Measurements from ENCODE around the gene APOH.
A peak's percentile ranks its signal among the peaks of the same experiment; 100 is the strongest.
"Not testable (repeated sequence)": the region's sequence is repeated elsewhere in the genome, so short reads cannot be mapped to it uniquely, and the experiment has no call there.

APOH gene, protein sequence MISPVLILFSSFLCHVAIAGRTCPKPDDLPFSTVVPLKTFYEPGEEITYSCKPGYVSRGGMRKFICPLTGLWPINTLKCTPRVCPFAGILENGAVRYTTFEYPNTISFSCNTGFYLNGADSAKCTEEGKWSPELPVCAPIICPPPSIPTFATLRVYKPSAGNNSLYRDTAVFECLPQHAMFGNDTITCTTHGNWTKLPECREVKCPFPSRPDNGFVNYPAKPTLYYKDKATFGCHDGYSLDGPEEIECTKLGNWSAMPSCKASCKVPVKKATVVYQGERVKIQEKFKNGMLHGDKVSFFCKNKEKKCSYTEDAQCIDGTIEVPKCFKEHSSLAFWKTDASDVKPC

DNA sequence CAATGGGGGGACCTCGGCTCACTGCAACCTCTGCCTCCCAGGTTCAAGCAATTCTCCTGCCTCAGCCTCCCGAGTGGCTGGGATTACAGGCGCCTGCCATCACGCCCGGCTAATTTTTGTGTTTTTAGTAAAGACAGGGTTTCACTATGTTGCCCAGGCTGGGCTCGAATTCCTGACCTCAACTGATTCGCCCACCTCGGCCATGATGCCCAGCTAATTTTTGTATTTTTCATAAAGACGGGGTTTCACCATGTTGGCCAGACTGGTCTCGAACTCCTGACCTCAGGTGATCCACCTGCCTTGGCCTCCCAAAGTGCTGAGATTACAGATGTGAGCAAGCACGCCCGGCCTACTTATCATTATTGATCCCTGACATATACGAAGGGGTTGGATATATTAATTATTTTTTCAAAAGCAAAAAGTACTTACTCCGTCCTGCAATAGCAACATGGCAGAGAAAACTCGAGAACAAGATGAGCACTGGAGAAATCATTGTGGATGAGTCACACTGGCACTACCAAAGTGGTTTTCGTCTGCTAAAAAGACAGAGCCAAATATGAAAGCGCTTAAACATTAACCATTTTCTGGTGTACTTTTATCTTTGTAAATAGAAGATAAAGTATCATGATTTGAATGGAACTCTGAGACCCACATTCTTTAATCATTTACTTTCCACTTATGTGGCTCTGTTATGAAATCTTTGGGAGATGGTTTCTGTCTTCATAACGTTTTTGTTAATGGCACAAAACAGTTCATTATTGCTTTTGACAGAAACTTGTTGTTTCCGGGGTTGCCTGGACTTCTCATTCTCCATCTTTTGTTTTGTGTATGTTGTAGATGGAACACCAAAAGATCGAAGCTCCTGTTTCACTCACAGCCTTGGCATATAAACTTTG is at the start of gene APOH:
TSS of gene APOH (minus strand) at position 529 of the 896 bp plus-strand sequence. CDS start at position 493, 36 bp downstream.
- no peak for DNase-seq (ENCODE audit: low read depth)

DNA sequence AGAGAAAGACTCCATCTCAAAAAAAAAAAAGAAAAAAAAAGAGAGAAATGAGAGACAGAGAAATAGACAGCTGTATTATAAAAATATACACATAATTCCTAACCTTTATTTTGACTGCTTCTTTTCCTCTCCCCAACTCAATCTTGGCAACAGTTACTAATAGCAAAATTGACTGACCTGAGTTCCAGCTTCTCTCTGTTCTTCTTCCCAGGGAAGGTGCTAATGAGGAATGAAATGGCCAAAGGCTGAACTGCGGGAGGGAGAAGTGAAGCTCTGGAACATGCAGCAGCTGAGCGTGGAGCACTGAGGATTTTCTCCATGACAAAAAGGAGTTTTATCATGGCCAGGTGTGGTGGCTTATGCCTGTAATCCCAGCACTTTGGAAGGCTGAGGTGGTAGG is 48.0 kb upstream of the APOH start:
- no peak for DNase-seq (ENCODE audit: low read depth)

DNA sequence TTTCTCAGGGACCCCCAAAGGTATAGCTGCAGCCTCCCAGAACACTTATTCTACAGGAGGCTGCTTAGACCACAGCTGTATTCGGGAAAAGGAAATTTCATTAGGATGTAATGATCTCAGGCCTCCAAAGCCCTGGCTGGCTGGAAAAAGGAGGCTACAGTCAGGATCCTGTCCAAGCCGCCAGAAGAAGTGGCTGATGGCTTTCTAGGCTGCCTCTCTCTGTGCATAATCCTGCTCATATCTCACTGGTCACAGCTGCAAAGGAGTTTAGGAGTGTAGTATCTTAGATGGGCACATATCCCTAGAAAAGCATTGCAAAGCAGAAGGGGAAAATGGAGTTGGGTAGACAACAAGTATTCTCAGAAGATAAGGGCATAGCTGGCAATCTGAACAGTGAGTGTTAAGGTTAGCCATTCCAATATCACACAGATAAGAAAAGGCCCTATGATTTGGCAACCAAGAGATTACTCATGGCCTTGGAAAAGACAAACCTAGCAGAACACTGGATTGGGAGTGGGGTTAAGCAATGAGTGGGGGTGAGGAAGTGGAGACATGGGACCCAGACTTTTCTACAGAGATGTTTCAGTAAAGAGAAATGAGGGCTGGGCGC is 47.2 kb upstream of the APOH start:
- no peak for DNase-seq (ENCODE audit: low read depth)

DNA sequence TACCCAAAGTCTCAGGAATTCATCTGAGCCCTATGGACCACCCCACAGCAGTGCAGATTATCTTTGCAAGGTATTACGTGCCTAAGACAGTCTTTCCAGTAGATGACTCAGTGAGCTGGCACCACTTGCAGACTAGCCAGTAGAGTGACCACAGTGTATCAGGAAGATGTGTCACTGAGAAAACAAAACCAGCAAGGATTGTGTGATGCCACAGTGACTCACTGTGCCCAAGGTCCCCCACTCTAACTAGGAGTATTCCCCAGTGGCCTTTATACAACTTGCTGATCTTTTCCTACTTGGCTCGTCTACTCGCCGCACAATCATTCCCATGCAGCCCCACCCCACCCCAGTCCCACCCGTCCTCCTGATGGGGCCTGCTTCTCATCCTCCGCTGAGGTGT is 46.4 kb upstream of the APOH start:
- peak; percentile 14 for DNase-seq (ENCODE audit: low read depth)

DNA sequence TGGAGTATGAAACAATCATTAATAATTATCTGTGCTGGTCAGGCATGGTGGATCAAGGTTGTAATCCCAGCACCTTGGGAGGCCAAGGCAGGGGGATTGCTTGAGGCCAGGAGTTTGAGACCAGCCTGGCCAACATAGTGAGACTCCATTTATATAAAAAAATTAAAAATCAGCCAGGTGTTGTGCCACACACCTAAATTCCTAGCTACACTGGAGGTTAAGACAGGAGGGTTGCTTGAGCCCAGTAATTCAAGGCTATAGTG is 44.3 kb upstream of the APOH start:
- DNase-seq (ENCODE audit: low read depth): no peak

DNA sequence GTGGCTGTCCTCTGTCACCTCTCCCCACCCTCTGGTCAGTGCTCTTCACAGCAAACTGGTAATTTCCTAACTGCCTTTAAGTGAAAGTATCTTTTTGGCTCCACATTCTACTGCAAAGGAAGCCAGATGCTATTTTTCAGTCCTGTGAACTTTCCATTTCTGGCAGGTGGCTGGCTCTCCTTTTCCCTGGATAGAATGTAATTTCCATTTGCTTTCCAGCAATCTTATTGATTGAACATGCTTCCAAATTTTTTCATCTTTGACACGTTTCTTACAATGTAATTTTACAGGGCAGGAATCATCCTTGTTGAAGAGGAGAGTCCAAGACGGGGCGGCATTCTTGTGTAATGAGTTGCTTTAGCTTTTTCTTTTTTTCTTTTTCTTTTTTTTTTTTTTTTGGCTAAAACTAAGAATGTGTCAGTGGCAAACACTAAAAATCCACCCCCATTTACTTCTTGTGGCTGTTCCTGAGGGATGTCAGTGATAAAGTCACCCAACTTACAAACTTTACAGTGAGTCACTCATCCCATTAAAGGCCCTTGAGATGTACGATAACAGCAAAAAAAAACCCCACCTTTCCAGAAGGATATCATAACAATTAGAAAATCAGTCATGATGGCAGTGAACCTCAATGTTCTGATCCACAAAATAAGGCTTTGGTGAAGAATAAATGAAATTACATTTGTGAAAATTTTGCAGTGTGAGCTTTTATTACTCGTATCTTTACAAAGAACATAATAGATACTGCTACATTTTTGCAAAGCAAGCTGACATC is 43.8 kb upstream of the APOH start:
- no peak for DNase-seq (ENCODE audit: low read depth)

DNA sequence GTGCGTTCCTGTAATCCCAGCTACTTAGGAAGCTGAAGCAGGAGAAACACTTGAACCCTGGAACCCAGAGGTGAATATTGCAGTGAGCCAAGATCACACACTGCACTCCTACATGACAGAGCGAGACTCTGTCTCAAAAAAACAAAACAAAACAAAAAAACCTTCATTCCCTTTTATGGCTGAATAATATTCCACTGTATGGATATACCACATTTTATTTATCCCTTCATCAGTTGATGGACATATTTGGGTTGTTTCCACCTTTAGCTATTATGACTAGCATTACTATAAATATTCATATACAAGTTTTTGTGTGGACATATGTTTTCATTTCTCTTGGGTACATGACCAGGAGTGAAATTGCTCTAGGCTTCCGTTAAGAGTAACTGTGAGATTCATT is 42.3 kb upstream of the APOH start:
- no peak for DNase-seq (ENCODE audit: low read depth)

DNA sequence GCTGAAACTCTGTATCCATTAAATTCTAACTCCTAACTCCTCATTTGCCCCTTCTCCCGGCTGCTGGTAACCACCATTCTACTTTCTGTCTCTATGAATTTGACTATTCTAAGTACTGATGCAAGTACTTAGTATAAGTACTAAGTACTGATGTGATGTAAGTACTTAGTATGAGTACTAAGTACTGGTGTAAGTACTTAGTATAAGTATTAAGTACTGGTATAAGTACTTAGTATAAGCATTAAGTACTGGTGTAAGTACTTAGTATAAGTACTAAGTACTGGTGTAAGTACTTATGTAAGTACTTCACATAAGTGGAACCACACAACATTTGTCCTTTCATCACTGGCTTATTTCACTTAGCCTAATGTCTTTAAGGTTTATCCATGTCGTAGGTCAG is 40.9 kb upstream of the APOH start:
- no peak for DNase-seq (ENCODE audit: low read depth)

DNA sequence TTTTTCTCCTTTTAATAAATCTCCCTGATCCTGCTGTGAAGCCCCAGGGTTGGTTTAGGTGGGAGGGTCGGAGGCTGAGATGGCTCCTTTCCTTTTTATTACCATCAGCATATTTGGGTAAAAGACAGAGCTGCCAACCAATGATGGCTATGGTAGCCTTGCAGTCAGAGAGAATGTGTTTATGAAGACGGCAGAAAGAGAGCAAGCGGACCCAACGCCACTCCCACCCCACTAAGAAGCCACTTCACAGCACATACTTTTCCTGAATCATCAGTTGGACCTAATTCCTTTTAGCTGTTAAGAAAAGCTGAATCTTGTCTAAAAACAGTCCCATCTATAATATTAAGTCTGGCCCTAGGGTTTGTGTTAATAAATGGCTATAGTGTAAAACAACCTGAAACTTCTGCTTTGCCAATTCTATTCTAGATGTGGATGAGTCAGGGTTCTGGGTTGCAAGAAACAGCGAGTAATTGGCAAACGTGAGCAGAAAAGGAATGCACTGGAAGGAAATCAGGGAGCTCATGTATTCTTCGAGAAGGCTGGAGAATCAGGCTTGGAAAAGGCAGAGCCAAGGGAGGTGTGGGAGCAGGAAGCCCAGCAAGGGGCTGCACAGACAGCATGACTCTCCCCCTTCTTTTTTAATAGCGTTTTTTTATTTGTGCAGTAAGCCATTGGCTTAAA is 39.2 kb upstream of the APOH start:
- DNase-seq (ENCODE audit: low read depth): no peak

DNA sequence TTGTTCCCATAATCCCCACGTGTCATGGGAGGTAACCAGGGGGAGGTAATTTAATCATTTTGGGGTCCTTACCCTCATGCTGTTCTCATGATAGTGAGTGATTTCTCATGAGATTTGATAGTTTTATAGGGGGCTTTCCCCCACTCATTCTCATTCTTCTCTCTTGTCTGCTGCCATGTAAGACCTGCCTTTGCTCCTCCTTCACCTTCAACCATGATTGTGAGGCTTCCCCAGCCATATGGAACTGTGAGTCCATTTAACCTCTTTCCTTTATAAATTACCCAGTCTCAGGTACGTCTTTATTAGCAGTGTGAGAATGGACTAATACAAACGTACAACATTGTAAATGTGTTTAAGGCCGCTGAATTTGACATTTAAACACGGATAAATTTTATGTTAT is 35.5 kb upstream of the APOH start:
- no peak for DNase-seq (ENCODE audit: low read depth)

DNA sequence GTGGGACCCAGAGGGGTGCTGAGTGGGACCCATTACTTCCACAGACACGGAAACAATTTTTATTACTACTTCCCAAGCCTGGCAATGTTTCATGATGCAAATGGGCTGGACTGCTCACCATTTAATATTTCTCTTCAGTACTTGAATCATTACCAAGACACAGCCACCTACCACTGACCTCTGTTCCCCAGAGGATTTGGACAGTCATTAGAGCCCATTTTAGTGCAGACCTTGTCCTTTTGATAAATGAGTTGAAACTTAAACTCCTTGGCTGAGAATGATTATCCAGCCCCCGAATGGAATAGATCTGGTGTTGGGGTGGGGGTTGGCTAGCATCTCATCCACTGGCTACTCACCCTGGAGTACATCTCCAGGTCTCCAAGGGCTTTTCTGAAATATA is 33.6 kb upstream of the APOH start:
- no peak for DNase-seq (ENCODE audit: low read depth)

DNA sequence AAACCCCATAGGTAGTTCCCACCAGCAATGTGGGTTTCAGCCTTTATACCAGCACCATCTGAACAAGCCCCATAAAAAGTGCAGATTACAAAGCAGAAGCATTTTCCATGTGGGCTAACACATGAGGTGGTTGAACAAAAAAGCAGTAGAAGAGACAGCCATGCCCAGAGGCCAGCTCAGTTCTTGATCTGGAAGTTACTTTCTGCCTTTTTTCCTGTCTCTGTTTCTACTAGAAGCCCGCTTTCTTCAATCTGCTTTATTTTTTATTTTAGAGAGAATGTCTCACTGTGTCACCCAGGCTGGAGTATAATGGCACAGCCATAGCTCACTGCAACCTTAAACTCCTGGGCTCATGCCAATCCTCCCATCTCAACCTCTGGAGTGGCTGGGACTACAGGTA is 31.5 kb upstream of the APOH start:
- DNase-seq (ENCODE audit: low read depth): no peak

DNA sequence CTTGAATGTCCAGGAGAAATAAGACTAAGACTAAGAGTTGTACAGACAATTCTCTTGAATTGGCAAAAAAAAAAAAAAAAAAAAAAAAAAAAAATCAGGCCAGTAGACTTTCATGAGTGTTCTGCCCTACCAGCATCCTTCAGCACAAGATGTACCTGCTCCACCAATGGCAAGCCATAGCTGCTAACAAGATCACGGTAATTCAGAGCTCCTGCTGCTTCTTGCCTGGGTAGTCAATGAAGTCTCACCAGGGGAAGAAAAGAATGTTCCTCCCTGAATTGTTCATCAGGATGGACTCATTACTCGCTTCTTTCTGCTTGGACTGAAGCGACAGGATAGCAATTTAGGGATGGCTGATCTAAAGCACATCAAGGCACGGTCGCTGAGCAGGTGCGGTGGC is 31.1 kb upstream of the APOH start:
- no peak for DNase-seq (ENCODE audit: low read depth)

DNA sequence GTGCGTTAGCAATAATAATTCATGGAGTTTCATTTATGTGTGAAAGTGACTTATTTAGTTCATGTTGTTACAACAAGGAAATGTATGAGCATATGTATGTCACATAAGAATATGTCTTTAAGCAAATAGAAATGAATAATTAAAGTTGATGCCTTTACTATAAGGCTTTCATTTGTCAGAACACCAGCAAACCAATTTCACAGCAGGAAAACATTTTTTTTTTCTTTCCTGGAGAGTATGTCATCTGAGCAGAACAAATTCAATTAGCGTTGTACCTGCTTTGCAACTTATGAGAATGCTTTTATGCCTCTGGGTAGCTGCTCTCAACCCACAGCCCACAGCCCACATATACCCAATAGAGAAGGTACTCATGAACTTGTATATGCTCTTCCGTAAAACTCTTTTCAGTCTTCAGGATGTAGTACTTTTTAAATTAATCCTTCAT is 26.3 kb upstream of the APOH start:
- no peak for DNase-seq (ENCODE audit: low read depth)

DNA sequence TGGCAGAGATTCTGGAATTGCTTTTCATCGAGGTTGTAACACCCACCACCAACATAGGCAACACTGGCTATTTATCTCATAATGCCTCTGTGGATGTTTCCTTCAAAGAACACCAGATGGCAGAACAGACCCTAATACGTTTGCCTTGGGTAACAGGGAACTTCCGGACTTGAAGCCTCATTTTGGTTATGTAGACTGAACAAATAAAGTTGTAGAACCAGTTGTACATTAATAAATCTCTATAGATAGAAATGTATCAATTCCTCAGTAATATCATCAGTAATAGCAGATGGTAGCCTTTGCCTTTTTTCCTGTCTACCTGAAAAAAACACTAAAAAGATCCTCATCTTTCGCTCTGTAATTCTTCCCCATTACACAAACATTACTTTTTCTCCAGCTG is 25.9 kb upstream of the APOH start:
- peak; percentile 28 for DNase-seq (ENCODE audit: low read depth)

DNA sequence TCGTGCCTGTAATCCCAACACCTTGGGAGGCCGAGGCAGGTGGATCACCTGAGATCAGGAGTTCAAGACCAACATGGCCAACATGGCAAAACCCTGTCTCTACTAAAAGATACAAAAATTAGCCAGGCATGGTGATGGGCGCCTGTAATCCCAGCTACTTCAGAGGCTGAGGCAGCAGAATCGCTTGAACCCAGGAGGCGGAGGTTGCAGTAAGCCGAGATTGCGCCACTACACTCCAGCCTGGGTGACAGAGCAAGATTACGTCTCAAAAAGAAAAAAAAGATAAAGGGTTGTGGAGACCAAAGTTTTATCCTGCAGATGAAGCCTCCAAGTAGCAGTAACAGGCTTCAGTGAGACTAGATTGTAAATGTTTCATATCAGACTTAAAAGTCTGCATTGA is 24.2 kb upstream of the APOH start:
- DNase-seq (ENCODE audit: low read depth): not testable (repeated sequence)

DNA sequence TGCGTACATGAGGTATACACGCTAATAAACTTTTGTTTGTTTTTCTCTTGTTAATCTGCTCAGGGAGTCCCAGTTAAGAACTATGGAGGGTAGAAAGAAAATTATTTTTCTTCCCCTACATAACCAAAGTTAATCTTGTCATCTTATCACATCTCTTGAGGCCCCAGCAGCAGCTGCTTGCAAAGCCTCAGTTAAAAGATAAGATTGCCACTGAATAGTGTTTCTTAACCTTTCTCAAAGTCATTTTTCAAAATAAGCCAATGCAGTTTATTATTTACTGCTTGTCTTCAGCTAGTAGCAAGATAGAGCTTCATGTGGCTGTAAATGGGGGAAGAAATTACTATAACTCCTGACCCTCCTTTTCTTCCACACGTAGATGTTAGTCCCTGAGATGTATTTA is 21.5 kb upstream of the APOH start:
- DNase-seq (ENCODE audit: low read depth): no peak

DNA sequence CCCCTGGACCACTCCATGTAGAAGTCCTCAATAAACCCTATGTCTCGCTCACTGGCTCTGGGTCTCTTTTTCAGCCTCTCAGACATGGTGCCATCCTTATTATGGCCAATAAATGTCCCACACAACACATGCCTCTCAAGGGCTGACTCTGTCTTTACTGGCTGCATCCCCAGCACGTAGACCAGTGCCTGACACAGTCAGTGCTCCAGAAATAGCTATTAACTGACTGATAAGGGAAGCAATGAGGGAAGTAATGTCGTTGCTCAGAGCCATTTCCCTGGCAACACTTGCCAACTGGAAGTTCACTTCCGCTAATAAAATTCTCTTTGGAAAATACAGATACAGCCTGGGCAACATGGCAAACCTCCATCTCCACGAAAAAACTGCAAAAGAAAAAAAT is 19.1 kb upstream of the APOH start:
- no peak for DNase-seq (ENCODE audit: low read depth)

DNA sequence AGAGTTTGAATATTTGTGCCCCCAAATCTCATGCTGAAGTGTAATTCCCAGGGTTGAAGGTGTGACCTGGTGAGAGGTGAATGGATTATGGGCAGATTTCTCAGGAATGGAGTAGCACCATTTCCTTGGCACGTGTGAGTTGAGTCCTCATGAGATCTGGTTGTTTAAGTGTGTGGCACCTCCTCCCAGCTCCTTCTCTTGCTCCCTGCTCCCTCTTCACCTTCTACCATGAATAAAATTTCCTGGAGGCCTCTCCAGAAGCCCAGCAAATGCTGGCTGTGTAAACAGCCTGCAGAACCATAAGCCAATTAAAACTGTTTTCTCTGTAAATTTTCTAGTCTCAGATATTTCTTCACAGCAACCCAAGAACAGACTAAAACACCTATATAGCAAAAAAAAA is 12.6 kb upstream of the APOH start:
- no peak for DNase-seq (ENCODE audit: low read depth)

DNA sequence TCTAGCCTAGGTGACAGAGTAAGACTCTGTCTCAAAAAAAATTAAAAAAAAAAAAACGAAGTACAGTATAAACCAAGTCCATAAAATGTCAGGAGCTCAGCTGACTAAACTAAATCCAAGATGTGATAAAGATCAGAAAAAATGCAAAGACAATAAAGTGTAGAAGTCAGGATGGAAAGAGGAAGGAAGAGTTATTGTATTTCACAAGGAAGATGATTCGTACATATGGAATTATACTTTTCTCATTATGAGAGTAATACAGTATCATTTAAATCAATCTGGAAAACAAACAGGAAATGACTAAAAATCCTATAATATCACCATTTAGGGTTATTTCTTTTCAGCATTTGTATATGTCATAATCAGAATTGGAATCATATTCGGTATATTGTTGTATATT is 11.4 kb upstream of the APOH start:
- DNase-seq (ENCODE audit: low read depth): no peak

DNA sequence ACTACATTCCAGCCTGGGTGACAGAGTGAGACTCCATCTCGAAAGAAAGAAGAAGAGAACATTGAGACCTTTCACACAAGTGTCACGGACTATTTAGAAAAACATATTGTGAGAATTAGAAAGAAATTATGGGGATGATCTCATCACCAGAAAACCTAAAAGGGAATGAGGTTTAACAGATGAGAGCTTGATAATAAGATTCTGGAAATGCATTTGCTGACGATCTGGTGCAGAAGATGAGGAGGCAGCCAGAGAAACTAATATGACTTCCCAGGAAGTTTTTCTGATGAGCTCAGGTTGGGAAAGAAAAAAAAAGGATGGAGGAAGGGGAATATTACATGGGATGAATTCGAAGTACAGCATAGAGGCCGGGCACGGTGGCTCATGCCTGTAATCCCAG is 10.8 kb upstream of the APOH start:
- no peak for DNase-seq (ENCODE audit: low read depth)
